CD4-positive, alpha-beta T cell treated with Interleukin-17A for 1 hour (primary cell): ENCODE results near the gene LAT.
"Not testable (repeated sequence)": the region's sequence is repeated elsewhere in the genome, so short reads cannot be mapped to it uniquely, and the experiment has no call there.

Source experiments
- DNase-seq: peaks from one replicate; pipeline ENCODE4 v3.0.0-alpha.2; 2020

LAT gene

GRCh38 chr16:28980330-28980729 is 4.5 kb upstream of the LAT start:
- not testable (repeated sequence) for DNase-seq

- no peak for DNase-seq
Observed at GRCh38 chr16:28980929-28981328, 3.9 kb upstream of the LAT start.

- peak; percentile 40 for DNase-seq
Observed at GRCh38 chr16:28981517-28981916, 3.3 kb upstream of the LAT start.

- DNase-seq, result no peak
Observed at GRCh38 chr16:28982418-28982817, 2.4 kb upstream of the LAT start.

GRCh38 chr16:28982949-28983348 is 1.9 kb upstream of the LAT start:
- no peak for DNase-seq

- DNase-seq, result no peak
Observed at GRCh38 chr16:28983644-28984043, 1.2 kb upstream of the LAT start.

- no peak for DNase-seq
Observed at GRCh38 chr16:28984091-28984490, 761 bp upstream of the LAT start.

GRCh38 chr16:28985211-28986041 is 574 bp downstream of the LAT start:
- no peak for DNase-seq

GRCh38 chr16:28986046-28986445 is 1.2 kb downstream of the LAT start:
- DNase-seq, result no peak

GRCh38 chr16:28986492-28986891 is 1.6 kb downstream of the LAT start:
- no peak for DNase-seq

- DNase-seq, result no peak
Observed at GRCh38 chr16:28987170-28987853, 2.5 kb downstream of the LAT start.

GRCh38 chr16:28989363-28989762 is 4.5 kb downstream of the LAT start:
- DNase-seq, result no peak

- DNase-seq, result peak; percentile 33
Observed at GRCh38 chr16:28990375-28991040, 5.7 kb downstream of the LAT start.

GRCh38 chr16:28991687-28992086 is 6.8 kb downstream of the LAT start:
- DNase-seq, result no peak

- DNase-seq, result no peak
Observed at GRCh38 chr16:28992496-28992895, 7.6 kb downstream of the LAT start.

- no peak for DNase-seq
Observed at GRCh38 chr16:28998837-28999236, 14.0 kb downstream of the LAT start.

- no peak for DNase-seq
Observed at GRCh38 chr16:28999577-28999976, 14.7 kb downstream of the LAT start.

- DNase-seq, result no peak
Observed at GRCh38 chr16:29000019-29000418, 15.2 kb downstream of the LAT start.

- not testable (repeated sequence) for DNase-seq
Observed at GRCh38 chr16:29004496-29005139, 19.8 kb downstream of the LAT start.

GRCh38 chr16:29007730-29008593 is 23.1 kb downstream of the LAT start:
- DNase-seq, result peak; percentile 68

- DNase-seq, result peak; percentile 39
Observed at GRCh38 chr16:29009050-29009837, 24.4 kb downstream of the LAT start.

GRCh38 chr16:29009838-29010166 is 24.9 kb downstream of the LAT start:
- no peak for DNase-seq
